GM12878 (cell line): ENCODE data around the gene PPL. TPM values are rescaled to one million over a fixed set of nuclear protein-coding genes. Genes with fewer than 3 reads are reported as not detected.

ENCODE experiments used
- ATAC-seq: fragments of 200-7000 bp; cut with Tn5 transposase; 3 replicates; pipeline ENCODE4 v1.9.1; 2020; ENCODE audit warnings: mild to moderate bottlenecking, moderate library complexity
- BruUV-seq: library from RNA; stranded (reverse); fragments of 400-500 nt; replicated peaks from 2 replicates; lab custom pipeline; 2021; lab: Mats Ljungman, UMichigan
- CTCF ChIA-PET: fragments of 300-600 bp; sonication (Branson Sonifier 250); formaldehyde crosslinking; extraction: SDS; loops from one replicate; lab custom pipeline; 2021; ENCODE audit warnings: inconsistent platforms; lab: Yijun Ruan, JAX
- POLR2A ChIA-PET: fragments of 350-600 bp; formaldehyde crosslinking; extraction: SDS; loops from one replicate; lab custom pipeline; 2021; ENCODE audit warnings: inconsistent platforms; lab: Charles Lee
- RAD21 ChIA-PET: fragments of 300-600 bp; sonication (Branson Sonifier 250); formaldehyde crosslinking; loops from one replicate; lab custom pipeline; 2023; ENCODE audit warnings: antibody characterized with exemption; ENCODE audit not compliant: unreplicated experiment; lab: Charles Lee
- SMC1A ChIA-PET: fragments of 300-600 bp; sonication (Branson Sonifier 250); formaldehyde crosslinking; loops from one replicate; lab custom pipeline; 2023; ENCODE audit not compliant: unreplicated experiment, uncharacterized antibody; lab: Charles Lee
- DNase-seq: peaks from one replicate; pipeline ENCODE4 v3.0.0-alpha.2; 2011; ENCODE audit warnings: low read depth, low spot score
- FAIRE-seq: peaks from 3 replicates; lab custom pipeline; 2011; peaks lifted over from hg19 to GRCh38; lab: Jason Lieb, UNC
- H2AFZ ChIP-seq: 2 replicates; pipeline ENCODE4 v1.6.0; 2011; ENCODE audit warnings: low read depth, low read length, control low read depth; ENCODE audit not compliant: control insufficient read depth
- H3K27ac ChIP-seq: 2 replicates; pipeline ENCODE4 v1.5.1; 2011; ENCODE audit warnings: control low read depth; ENCODE audit not compliant: control insufficient read depth, insufficient read depth
- H3K27me3 ChIP-seq, 2 experiments: replicated peaks in 1 of 2; 2 replicates each; pipeline versions ENCODE4 v1.6.0 to v1.6.1; 2011; ENCODE audit warnings: low read length in 1 of 2; ENCODE audit not compliant: control insufficient read depth in 2 of 2, insufficient read depth in 2 of 2
- H3K36me3 ChIP-seq, 2 experiments: 2 replicates each; pipeline ENCODE4 v1.5.1; 2011; ENCODE audit warnings: low read length in 1 of 2; ENCODE audit not compliant: control insufficient read depth in 2 of 2, insufficient read depth in 2 of 2
- H3K4me1 ChIP-seq: 2 replicates; pipeline ENCODE4 v1.6.1; 2011; ENCODE audit warnings: mild to moderate bottlenecking, low read length, moderate library complexity, mixed read lengths; ENCODE audit not compliant: control insufficient read depth, insufficient read depth
- H3K4me2 ChIP-seq: 2 replicates; pipeline ENCODE4 v1.6.0; 2011; ENCODE audit warnings: control low read depth; ENCODE audit not compliant: control insufficient read depth, insufficient read depth
- H3K4me3 ChIP-seq: fragments of 200-600 bp; sonication (generic); 2 replicates; pipeline ENCODE4 v1.5.1; 2016
- H3K79me2 ChIP-seq: 2 replicates; pipeline ENCODE4 v1.6.0; 2011; ENCODE audit warnings: low read length; ENCODE audit not compliant: control insufficient read depth, insufficient read depth
- H3K9ac ChIP-seq: 2 replicates; pipeline ENCODE4 v1.8.0; 2011; ENCODE audit warnings: low read length, control low read depth, mixed read lengths; ENCODE audit not compliant: control insufficient read depth, insufficient read depth
- H3K9me3 ChIP-seq: replicated peaks from 3 replicates; pipeline ENCODE4 v1.5.1; 2011; ENCODE audit warnings: mild to moderate bottlenecking, low read length; ENCODE audit not compliant: control insufficient read depth, insufficient read depth
- H4K20me1 ChIP-seq: 2 replicates; pipeline ENCODE4 v1.6.0; 2011; ENCODE audit not compliant: control insufficient read depth, insufficient read depth
- CTCF ChIP-seq, 3 experiments: IDR thresholded peaks in 2 of 3; conservative IDR thresholded peaks in 1 of 3; 2 replicates each; pipeline ENCODE4 v1.5.1; 2011; ENCODE audit warnings: low read depth in 3 of 3, low read length in 3 of 3, mild to moderate bottlenecking in 3 of 3, control low read depth in 2 of 3, moderate library complexity in 2 of 3, inconsistent platforms in 1 of 3, mixed read lengths in 1 of 3; ENCODE audit not compliant: control insufficient read depth in 2 of 3, insufficient read depth in 1 of 3; ENCODE audit errors: extremely low read depth in 1 of 3
- CUX1 ChIP-seq: IDR thresholded peaks from 2 replicates; pipeline ENCODE4 v1.6.1; 2012; ENCODE audit warnings: improper control_type of control experiment, low read depth, low read length; ENCODE audit not compliant: insufficient replicate concordance
- FOXK2 ChIP-seq: fragments of 450-650 bp; IDR thresholded peaks from 2 replicates; pipeline ENCODE4 v1.6.1; 2017; ENCODE audit warnings: mild to moderate bottlenecking, moderate library complexity
- FOXM1 ChIP-seq: IDR thresholded peaks from 2 replicates; pipeline ENCODE4 v1.6.1; 2012; ENCODE audit warnings: low read depth, mild to moderate bottlenecking, inconsistent platforms, low read length, moderate library complexity
- HCFC1 ChIP-seq: fragments of 150-350 bp; IDR thresholded peaks from 2 replicates; pipeline ENCODE4 v1.6.1; 2014; ENCODE audit warnings: low read length
- KLF5 ChIP-seq: fragments of 450-650 bp; IDR thresholded peaks from 2 replicates; pipeline ENCODE4 v1.6.1; 2014; ENCODE audit warnings: mild to moderate bottlenecking; ENCODE audit not compliant: partially characterized antibody
- NFIC ChIP-seq: IDR thresholded peaks from 2 replicates; pipeline ENCODE4 v1.6.1; 2012; ENCODE audit warnings: low read depth, mild to moderate bottlenecking, inconsistent platforms, low read length, moderate library complexity
- NFYA ChIP-seq: IDR thresholded peaks from 2 replicates; pipeline ENCODE4 v1.6.1; 2011; ENCODE audit warnings: low read depth, mild to moderate bottlenecking, low read length, improper control_type of control experiment, borderline replicate concordance
- PAX5 ChIP-seq: IDR thresholded peaks from 2 replicates; pipeline ENCODE4 v1.6.1; 2011; ENCODE audit warnings: low read depth, low read length, borderline replicate concordance
- SMAD5 ChIP-seq: IDR thresholded peaks from 2 replicates; pipeline ENCODE4 v1.6.1; 2016; ENCODE audit warnings: antibody characterized with exemption, low read depth
- STAT3 ChIP-seq: IDR thresholded peaks from 2 replicates; pipeline ENCODE4 v1.6.1; 2011; ENCODE audit warnings: low read depth, low read length, improper control_type of control experiment
- SUPT20H ChIP-seq: IDR thresholded peaks from 2 replicates; pipeline ENCODE4 v1.6.1; 2011; ENCODE audit warnings: low read depth, mild to moderate bottlenecking, low read length, moderate library complexity, borderline replicate concordance; ENCODE audit not compliant: control insufficient read depth
- SUZ12 ChIP-seq: fragments of 200-600 bp; sonication (generic); IDR thresholded peaks from one replicate; pipeline ENCODE4 v1.6.1; 2018; ENCODE audit warnings: antibody characterized with exemption, mild to moderate bottlenecking; ENCODE audit not compliant: unreplicated experiment
- WGBS: methylation state at CpG from one replicate; pipeline ENCODE4 v1.1.6; 2016; ENCODE audit warnings: low lambda C conversion rate; ENCODE audit not compliant: insufficient replicate concordance, insufficient coverage; ENCODE audit errors: missing lambda C conversion rate; 5-methylcytosine and 5-hydroxymethylcytosine counted together
- in situ Hi-C: fragments of 300-500 bp; cut with MboI; formaldehyde crosslinking; loops from 9 replicates; pipeline ENCODE4 v1.14.3; 2018; ENCODE audit warnings: mixed read lengths
- intact Hi-C: fragments of 100-400 bp; cut with micrococcal nuclease; formaldehyde crosslinking; loops from one replicate; pipeline ENCODE4 v1.14.2; 2022; ENCODE audit not compliant: unreplicated experiment
- polyA plus RNA-seq, 11 experiments: library from polyadenylated mRNA; depleted of rRNA in 4 of 11; unstranded in 6 of 11; stranded (reverse) in 5 of 11; fragments of >200 nt; fragmentation: Nextera tagmentation in 4 of 11; fragmentation: Illumina TruSeq in 1 of 11; extraction: Ambion mirVana in 4 of 11; extraction: Trizol in 1 of 11; gene quantifications; 1 replicate in 1 of 11; 2 replicates in 10 of 11; pipeline versions ENCODE4 v1.2.1 to v1.2.3, GENCODE V29; 2011 to 2016; ENCODE audit warnings: inconsistent platforms in 2 of 11, missing spikeins in 2 of 11, low read depth in 1 of 11
- total RNA-seq, 4 experiments: library from RNA; depleted of rRNA in 3 of 4; stranded (reverse); fragments of >200 nt in 3 of 4; fragmentation: Illumina TruSeq in 1 of 4; extraction: Trizol in 1 of 4; gene quantifications; 2 replicates each; pipeline versions ENCODE4 v1.2.1 to v1.2.3, GENCODE V29; 2013 to 2021

The PPL gene
- total and polyA plus RNA-seq, 10 of the 15 experiments (the other 5 are each of a cell fraction or from before 2014, with no cell fraction given) = 0.03 to 0.47 (median 0.05) TPM; not detected in 2

GRCh38 chr16:4846901-4847773 is 89.8 kb downstream of the PPL start, which contains the start of the genes GLYR1 and UBN1:
TSS of gene GLYR1 (minus strand) at chr16:4847288. CDS start at chr16:4847265, 23 bp downstream.
TSS of gene UBN1 (plus strand) at chr16:4847481. CDS start at chr16:4852918, 5,437 bp downstream.
- ChIA-PET CTCF (interaction anchor here (0.6 kb wide), 1 partner anchor 1135 kb away, joined by 3 read pairs; no protein-coding TSS in a partner anchor), POLR2A (interaction anchor here (1.1 kb wide), 1 partner anchor 28 kb away, joined by 4 read pairs; no protein-coding TSS in a partner anchor), RAD21 (interaction anchor here (0.5 to 1.7 kb wide), 3 partner anchors 18 to 113 kb away, joined by 3 to 8 read pairs (median 3); partner anchors contain the start of genes ANKS3 and DNAAF8), SMC1A (no interaction called here)
- BruUV-seq = no TSS peak
- in situ Hi-C loops = loop anchor here (10.0 kb wide), 1 partner anchor 238 kb away; no protein-coding TSS in a partner anchor
- no peaks in the 10 kb centered on the region for H3K9me3 ChIP-seq
- H3K4me2 ChIP-seq = peak within 1 kb of the TSS; percentile 100
- peak within 1 kb of the TSS; percentile 87 for H3K9ac ChIP-seq
- FAIRE-seq = peak; percentile 86
- H4K20me1 ChIP-seq = no peaks in the 10 kb centered on the region
- peaks cover 65% of the 10 kb centered on the region for H3K79me2 ChIP-seq
- under 1% methylated on average over 80 of the region's 126 CpGs for WGBS
- peak; percentile 91 for ATAC-seq
- no peaks in the 10 kb centered on the region for H3K4me1 ChIP-seq
- H3K36me3 ChIP-seq = peaks cover 2 to 13% of the 10 kb centered on the region in 2 experiments; a peak in 3 of 4 replicates
- no peaks in the 10 kb centered on the region for H3K27me3 ChIP-seq
- DNase-seq = peak; percentile 83
- H3K27ac ChIP-seq = peak within 1 kb of the TSS; percentile 85
- intact Hi-C loops = loop anchor here (2.0 to 10.0 kb wide), 3 partner anchors 78 to 248 kb away; partner anchors contain the start of genes EEF2KMT and SEC14L5
- peak within 1 kb of the TSS; percentile 91 for H3K4me3 ChIP-seq
- H2AFZ ChIP-seq = peak within 1 kb of the TSS; percentile 85
- TF ChIP-seq CUX1 (no peak), FOXK2 (no peak), HCFC1 (peak; percentile 54), FOXM1 (no peak), SUZ12 (no peak), NFYA (no peak), SMAD5 (peak; percentile 77; the same call in 1 of the 2 replicates), NFIC (no peak), PAX5 (peak; percentile 41; the same call in 1 of the 2 replicates), KLF5 (no peak), STAT3 (no peak), SUPT20H (no peak), CTCF (IDR thresholded peaks at IDR 0.05 in 2 of 3, conservative IDR thresholded peaks at IDR 0.05 in 1 of 3; ENCODE audit: control insufficient read depth in 2 of 3, extremely low read depth in 1 of 3, insufficient read depth in 1 of 3, low read depth in 3 of 3, low read length in 3 of 3) (no peak)
